Naive thymus-derived CD4-positive, alpha-beta T cell (primary cell): Measurements from ENCODE around the gene LTBP3. TPM values are rescaled to one million over a fixed set of nuclear protein-coding genes. Genes with fewer than 3 reads are reported as not detected.

Experiments
- ATAC-seq: fragments of 150-1000 bp; cut with Tn5 transposase; 2 replicates; pipeline ENCODE4 v1.10.0; 2021; ENCODE audit warnings: mild to moderate bottlenecking, moderate library complexity
- CTCF ChIA-PET: fragments of 350-600 bp; sonication (Branson Sonifier 250); formaldehyde crosslinking; loops from one replicate; lab custom pipeline; 2021; ENCODE audit warnings: antibody characterized with exemption; lab: Charles Lee
- POLR2A ChIA-PET: fragments of 350-600 bp; sonication (Branson Sonifier 250); formaldehyde crosslinking; loops from one replicate; lab custom pipeline; 2021; ENCODE audit warnings: antibody characterized with exemption, inconsistent platforms; lab: Charles Lee
- DNase-seq, 9 donors: peaks; one replicate each; pipeline versions ENCODE4 v3.0.0 to v3.0.0-alpha.2; 2020 to 2022; ENCODE audit warnings: mixed read lengths in 1 of 9
- H3K27ac ChIP-seq: one replicate; pipeline ENCODE4 v1.7.0; 2013; ENCODE audit warnings: mild to moderate bottlenecking, low read depth, low read length, moderate library complexity
- H3K27me3 ChIP-seq, 2 donors: one replicate each; pipeline ENCODE4 v1.7.0; 2013; ENCODE audit warnings: low read length in 2 of 2, mild to moderate bottlenecking in 2 of 2, moderate library complexity in 2 of 2; ENCODE audit not compliant: control insufficient read depth in 2 of 2, insufficient read depth in 2 of 2
- H3K36me3 ChIP-seq, 3 experiments: 1 replicate in 2 of 3; 2 replicates in 1 of 3; pipeline ENCODE4 v1.7.0; 2013; ENCODE audit warnings: low read length in 3 of 3, mild to moderate bottlenecking in 3 of 3, moderate library complexity in 1 of 3; ENCODE audit not compliant: insufficient read depth in 3 of 3, control insufficient read depth in 2 of 3
- H3K4me1 ChIP-seq, 2 donors: one replicate each; pipeline ENCODE4 v1.7.0; 2013; ENCODE audit warnings: low read length in 2 of 2, mild to moderate bottlenecking in 2 of 2, moderate library complexity in 1 of 2; ENCODE audit not compliant: control insufficient read depth in 2 of 2, insufficient read depth in 2 of 2
- H3K4me3 ChIP-seq: 2 replicates; pipeline ENCODE4 v1.7.0; 2013; ENCODE audit warnings: mild to moderate bottlenecking, low read length
- H3K9me3 ChIP-seq, 3 experiments: 1 replicate in 2 of 3; 2 replicates in 1 of 3; pipeline ENCODE4 v1.7.0; 2013; ENCODE audit warnings: low read length in 3 of 3; ENCODE audit not compliant: control insufficient read depth in 2 of 3
- H3K27ac Mint-ChIP-seq, 9 donors: one replicate each; pipeline ENCODE4 v1.8.0; 2020 to 2022; ENCODE audit warnings: mixed read lengths in 9 of 9, mild to moderate bottlenecking in 8 of 9, moderate library complexity in 5 of 9, inconsistent platforms in 2 of 9
- H3K27me3 Mint-ChIP-seq, 5 donors: one replicate each; pipeline ENCODE4 v1.8.0; 2021 to 2022; ENCODE audit warnings: mixed read lengths in 5 of 5, mild to moderate bottlenecking in 1 of 5
- H3K36me3 Mint-ChIP-seq, 5 donors: one replicate each; pipeline ENCODE4 v1.8.0; 2020 to 2022; ENCODE audit warnings: mixed read lengths in 5 of 5, mild to moderate bottlenecking in 3 of 5, inconsistent platforms in 1 of 5
- H3K4me1 Mint-ChIP-seq, 7 donors: one replicate each; pipeline ENCODE4 v1.8.0; 2020 to 2022; ENCODE audit warnings: mixed read lengths in 7 of 7, mild to moderate bottlenecking in 3 of 7, inconsistent platforms in 1 of 7
- H3K4me3 Mint-ChIP-seq, 10 donors: one replicate each; pipeline ENCODE4 v1.8.0; 2020 to 2022; ENCODE audit warnings: mild to moderate bottlenecking in 10 of 10, mixed read lengths in 10 of 10, moderate library complexity in 6 of 10, inconsistent platforms in 2 of 10
- H3K9me3 Mint-ChIP-seq, 11 donors: one replicate each; pipeline ENCODE4 v1.8.0; 2020 to 2022; ENCODE audit warnings: mixed read lengths in 11 of 11, mild to moderate bottlenecking in 4 of 11, inconsistent platforms in 1 of 11, moderate library complexity in 1 of 11
- intact Hi-C, 2 donors: fragments of 100-400 bp; cut with micrococcal nuclease; formaldehyde crosslinking; loops; one replicate each; pipeline ENCODE4 v1.15.1; 2023
- polyA plus RNA-seq, 2 donors: library from polyadenylated mRNA; unstranded; fragments of 300-500 nt; fragmentation: Illumina TruSeq; gene quantifications; one replicate each; pipeline ENCODE4 v1.2.3, GENCODE V29; 2021
- total RNA-seq, 6 experiments: library from RNA in 5 of 6; stranded (reverse) in 5 of 6; gene quantifications; 1 replicate in 5 of 6; 2 replicates in 1 of 6; pipeline ENCODE4 v1.2.3 and lab custom pipeline; 2021 to 2026

LTBP3 gene
- total and polyA plus RNA-seq, 7 experiments from 2014 or later: 18.7 to 288 (median 216) TPM

- H3K4me3 ChIP-seq: no peak overlapping the region
- intact Hi-C loops: loop anchor here in 1 of 2 donors (1.0 kb wide), 1 partner anchor 53 kb away; no protein-coding TSS in a partner anchor
- ChIA-PET POLR2A (interaction anchor here (1.0 to 3.6 kb wide), 9 partner anchors 17 to 68 kb away, joined by 3 to 22 read pairs (median 4); partner anchors contain the start of genes EHBP1L1, FAM89B, SCYL1 and ZNRD2), CTCF (interaction anchor here (0.6 to 12.7 kb wide), 12 partner anchors 16 to 239 kb away, joined by 3 to 126 read pairs (median 4); partner anchors contain the start of genes EHBP1L1, FAM89B, MAP3K11 and PCNX3)
- Mint-ChIP-seq H3K4me1 (peaks cover 11 to 32% (median 29%) of the 10 kb centered on the region in 7 donors), H3K27me3 (no peaks in the 10 kb centered on the region), H3K36me3 (peaks cover 0 to 9% (median 0%) of the 10 kb centered on the region in 5 donors), H3K9me3 (no peaks in the 10 kb centered on the region), H3K27ac (peak overlapping the region in 2 of 9 donors; percentile 18 to 33), H3K4me3 (no peak overlapping the region)
- H3K36me3 ChIP-seq: peaks cover 0 to 47% (median 0%) of the 10 kb centered on the region in 3 experiments
- DNase-seq: no peak
- H3K27ac ChIP-seq: no peak overlapping the region
- no peak for ATAC-seq
- no peaks in the 10 kb centered on the region for H3K9me3 ChIP-seq
- H3K4me1 ChIP-seq: peaks cover 16 to 22% of the 10 kb centered on the region in 2 donors
- H3K27me3 ChIP-seq: no peaks in the 10 kb centered on the region
Observed at GRCh38 chr11:65592858-65593517, 34.8 kb upstream of the LTBP3 start.

DNA sequence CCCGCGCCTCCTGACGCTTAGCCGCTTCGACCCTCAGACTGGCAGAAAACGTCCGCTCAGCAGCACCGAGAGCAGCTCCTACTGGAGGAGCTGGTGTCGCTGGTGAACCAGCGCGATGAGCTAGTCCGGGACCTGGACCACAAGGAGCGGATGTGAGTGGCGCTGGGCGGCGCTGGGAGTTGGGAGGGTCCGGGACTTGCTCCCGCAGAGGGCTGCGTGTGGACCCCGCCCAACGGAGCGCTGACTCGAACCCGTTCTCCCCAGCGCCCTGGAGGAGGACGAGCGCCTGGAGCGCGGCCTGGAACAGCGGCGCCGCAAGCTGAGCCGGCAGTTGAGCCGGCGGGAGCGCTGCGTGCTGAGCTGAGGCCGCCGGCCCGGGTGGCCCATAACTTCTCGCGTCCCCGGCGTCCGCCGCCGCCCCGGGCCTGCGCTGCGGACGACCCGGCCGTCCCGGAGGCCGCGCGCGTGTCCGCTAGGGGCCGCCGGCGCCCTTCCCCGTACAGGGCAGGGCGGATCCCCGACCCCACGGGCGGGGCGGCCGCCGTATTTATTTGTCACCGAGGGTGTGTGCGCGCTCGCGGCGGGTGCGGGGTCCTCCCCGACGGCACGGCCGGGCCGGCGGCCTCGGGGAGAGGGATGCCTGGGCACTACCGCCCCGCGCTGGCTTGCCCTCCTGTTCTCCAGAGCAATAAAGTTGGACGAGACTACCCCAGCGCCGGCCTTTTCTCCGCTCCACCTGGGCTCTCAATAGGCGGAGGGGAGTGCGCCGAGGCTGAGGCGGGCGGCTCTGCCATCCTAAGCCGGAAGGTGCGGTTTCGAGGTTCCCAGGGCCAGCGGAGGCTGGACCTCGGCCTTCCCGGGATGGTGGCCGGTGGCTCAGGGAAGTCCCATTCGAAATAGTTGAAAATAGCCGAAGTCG is 34.0 kb upstream of the LTBP3 start:
- Histone ChIP-seq H3K27ac (no peak overlapping the region), H3K9me3 (no peaks in the 10 kb centered on the region), H3K4me3 (no peak overlapping the region), H3K27me3 (no peaks in the 10 kb centered on the region), H3K36me3 (peaks cover 0 to 41% (median 0%) of the 10 kb centered on the region in 3 experiments), H3K4me1 (peaks cover 22 to 24% of the 10 kb centered on the region in 2 donors)
- Mint-ChIP-seq H3K36me3 (peaks cover 0 to 7% (median 0%) of the 10 kb centered on the region in 5 donors), H3K9me3 (no peaks in the 10 kb centered on the region), H3K27me3 (no peaks in the 10 kb centered on the region), H3K27ac (no peak overlapping the region), H3K4me3 (no peak overlapping the region), H3K4me1 (peaks cover 18 to 40% (median 36%) of the 10 kb centered on the region in 7 donors)
- ChIA-PET CTCF (interaction anchor here (1.7 to 12.7 kb wide), 5 partner anchors 19 to 224 kb away, joined by 3 to 126 read pairs (median 8); partner anchors contain the start of genes FAM89B, MAP3K11 and PCNX3), POLR2A (interaction anchor here (1.5 to 7.2 kb wide), 5 partner anchors 16 to 67 kb away, joined by 4 to 66 read pairs (median 22); partner anchors contain the start of genes EHBP1L1 and SCYL1)
- intact Hi-C loops: no loop called here
- DNase-seq (no peak), ATAC-seq (no peak)

- Histone ChIP-seq H3K4me1 (peaks cover 20 to 21% of the 10 kb centered on the region in 2 donors), H3K4me3 (no peak overlapping the region), H3K36me3 (peaks cover 0 to 52% (median 0%) of the 10 kb centered on the region in 3 experiments), H3K27me3 (no peaks in the 10 kb centered on the region), H3K9me3 (no peaks in the 10 kb centered on the region), H3K27ac (no peak overlapping the region)
- H3K36me3 Mint-ChIP-seq: peaks cover 0 to 7% (median 0%) of the 10 kb centered on the region in 5 donors
- peaks cover 21 to 44% (median 33%) of the 10 kb centered on the region in 7 donors for H3K4me1 Mint-ChIP-seq
- H3K4me3 Mint-ChIP-seq: no peak overlapping the region
- CTCF ChIA-PET: interaction anchor here (4.4 to 12.7 kb wide), 3 partner anchors 14 to 52 kb away, joined by 33 to 126 read pairs (median 36); partner anchors contain the start of genes EHBP1L1 and FAM89B
- DNase-seq (no peak), ATAC-seq (no peak)
- peaks cover 0 to 2% (median 0%) of the 10 kb centered on the region in 11 donors for H3K9me3 Mint-ChIP-seq
- peak overlapping the region in 5 of 9 donors; percentile 19 to 82 (median 67) for H3K27ac Mint-ChIP-seq
- POLR2A ChIA-PET: interaction anchor here (0.8 to 7.2 kb wide), 7 partner anchors 14 to 65 kb away, joined by 3 to 66 read pairs (median 7); partner anchors contain the start of genes EHBP1L1 and FAM89B
- H3K27me3 Mint-ChIP-seq: no peaks in the 10 kb centered on the region
- intact Hi-C loops: no loop called here
Observed at GRCh38 chr11:65590240-65590738, 32.1 kb upstream of the LTBP3 start.

DNA sequence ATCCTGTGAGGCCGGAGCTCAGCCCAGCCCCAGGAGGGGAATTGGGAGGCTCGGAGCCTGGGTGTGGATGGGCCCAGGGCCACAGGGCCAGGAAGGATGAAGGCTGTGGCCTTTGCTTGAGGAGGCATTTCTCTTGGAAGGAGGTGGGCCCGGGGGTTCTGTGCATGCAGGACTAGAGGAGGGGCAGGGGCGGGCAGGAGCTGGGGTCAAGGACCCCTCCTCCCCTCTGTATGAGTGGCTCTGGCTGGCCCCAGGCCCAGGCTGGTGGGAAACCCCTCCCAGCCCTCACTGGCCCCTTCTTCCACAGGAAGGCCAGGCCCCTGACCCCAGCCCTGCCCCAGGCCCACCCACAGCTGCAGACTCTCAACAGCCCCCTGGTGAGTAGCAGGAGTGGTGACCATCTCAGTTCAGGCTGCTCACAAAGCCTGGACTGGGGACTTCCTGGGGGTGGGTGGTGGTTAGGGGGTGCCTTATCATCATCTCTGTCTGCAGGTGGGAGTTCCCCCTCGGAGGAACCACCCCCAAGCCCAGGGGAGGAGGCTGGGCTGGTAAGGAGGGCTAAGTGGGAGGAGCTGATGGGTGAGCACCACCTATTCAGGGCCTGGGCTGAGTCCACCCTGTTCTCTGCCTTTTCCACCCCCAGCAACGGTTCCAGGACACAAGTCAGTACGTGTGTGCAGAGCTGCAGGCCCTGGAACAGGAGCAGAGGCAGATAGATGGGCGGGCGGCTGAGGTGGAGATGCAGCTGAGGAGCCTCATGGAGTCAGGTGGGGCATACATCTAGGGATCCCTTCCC is 31.5 kb upstream of the LTBP3 start:
- H3K4me1 ChIP-seq: peaks cover 15 to 16% of the 10 kb centered on the region in 2 donors
- Mint-ChIP-seq H3K9me3 (peaks cover 0 to 2% (median 0%) of the 10 kb centered on the region in 11 donors), H3K4me3 (no peak overlapping the region), H3K27ac (peak overlapping the region in 3 of 9 donors; percentile 5 to 86 (median 78)), H3K27me3 (no peaks in the 10 kb centered on the region), H3K36me3 (peaks cover 0 to 6% (median 0%) of the 10 kb centered on the region in 5 donors), H3K4me1 (peaks cover 16 to 39% (median 27%) of the 10 kb centered on the region in 7 donors)
- ChIA-PET CTCF (interaction anchor here (0.6 to 12.7 kb wide), 5 partner anchors 13 to 81 kb away, joined by 3 to 126 read pairs (median 33); partner anchors contain the start of genes EHBP1L1 and FAM89B), POLR2A (interaction anchor here (0.5 to 7.2 kb wide), 9 partner anchors 13 to 647 kb away, joined by 3 to 66 read pairs (median 6); partner anchors contain the start of genes EHBP1L1 and FAM89B)
- H3K4me3 ChIP-seq: no peak overlapping the region
- intact Hi-C loops: loop anchor here in 1 of 2 donors (2.0 kb wide), 1 partner anchor 25 kb away; the partner anchor contains the start of genes MAP3K11 and PCNX3
- no peak for ATAC-seq
- H3K9me3 ChIP-seq: no peaks in the 10 kb centered on the region
- DNase-seq: no peak
- H3K36me3 ChIP-seq: peaks cover 0 to 54% (median 0%) of the 10 kb centered on the region in 3 experiments
- no peaks in the 10 kb centered on the region for H3K27me3 ChIP-seq
- H3K27ac ChIP-seq: no peak overlapping the region
